ENCODE measurements around the gene HIC2.
A peak's percentile ranks its signal among the peaks of the same experiment; 100 is the strongest.
"Not testable (repeated sequence)": the region's sequence is repeated elsewhere in the genome, so short reads cannot be mapped to it uniquely, and the experiment has no call there.

The HIC2 gene

DNA sequence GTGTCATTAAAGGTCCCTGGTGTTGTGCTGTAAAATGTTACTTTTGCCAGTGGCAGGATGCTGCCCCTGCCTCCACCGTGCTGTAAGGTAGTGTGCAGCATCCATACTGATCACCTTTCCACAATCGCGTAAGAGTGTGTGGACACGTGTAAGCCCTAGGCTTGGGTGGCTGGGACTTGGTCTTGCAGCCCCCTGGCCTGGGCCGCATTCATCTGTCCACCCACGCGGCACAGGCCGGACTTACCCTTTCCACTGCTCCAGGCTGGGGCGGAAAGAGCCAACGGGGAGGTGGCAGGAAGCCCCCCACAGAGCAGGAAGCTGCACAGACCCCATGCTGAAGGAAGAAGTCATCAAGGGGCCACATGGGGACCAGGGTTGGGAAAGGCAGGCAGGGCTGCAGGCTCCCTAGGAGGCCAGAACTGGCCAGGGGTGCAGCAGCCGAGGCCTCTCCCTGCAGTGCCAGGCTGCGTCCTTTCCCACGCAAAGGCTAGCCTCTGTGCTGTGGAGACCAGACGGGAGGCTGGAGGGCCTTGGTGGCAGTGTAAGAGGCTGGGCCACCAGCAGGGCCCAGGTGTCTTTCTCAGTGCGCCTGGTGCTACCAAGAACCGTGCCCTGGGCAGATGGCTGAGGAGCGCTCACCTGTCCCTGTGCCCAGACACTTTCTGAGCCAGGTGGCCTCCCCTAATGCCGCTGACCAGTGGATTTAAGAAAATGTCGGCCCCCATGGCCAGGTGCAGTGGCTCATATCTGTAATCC is 38.3 kb downstream of the HIC2 start:
- DNase-seq (ENCODE audit: low read depth) = no peak
- no peak overlapping the region for H3K4me3 ChIP-seq (ENCODE audit: control insufficient read depth, low read depth, low read length)
- TF ChIP-seq, protein P1, sequence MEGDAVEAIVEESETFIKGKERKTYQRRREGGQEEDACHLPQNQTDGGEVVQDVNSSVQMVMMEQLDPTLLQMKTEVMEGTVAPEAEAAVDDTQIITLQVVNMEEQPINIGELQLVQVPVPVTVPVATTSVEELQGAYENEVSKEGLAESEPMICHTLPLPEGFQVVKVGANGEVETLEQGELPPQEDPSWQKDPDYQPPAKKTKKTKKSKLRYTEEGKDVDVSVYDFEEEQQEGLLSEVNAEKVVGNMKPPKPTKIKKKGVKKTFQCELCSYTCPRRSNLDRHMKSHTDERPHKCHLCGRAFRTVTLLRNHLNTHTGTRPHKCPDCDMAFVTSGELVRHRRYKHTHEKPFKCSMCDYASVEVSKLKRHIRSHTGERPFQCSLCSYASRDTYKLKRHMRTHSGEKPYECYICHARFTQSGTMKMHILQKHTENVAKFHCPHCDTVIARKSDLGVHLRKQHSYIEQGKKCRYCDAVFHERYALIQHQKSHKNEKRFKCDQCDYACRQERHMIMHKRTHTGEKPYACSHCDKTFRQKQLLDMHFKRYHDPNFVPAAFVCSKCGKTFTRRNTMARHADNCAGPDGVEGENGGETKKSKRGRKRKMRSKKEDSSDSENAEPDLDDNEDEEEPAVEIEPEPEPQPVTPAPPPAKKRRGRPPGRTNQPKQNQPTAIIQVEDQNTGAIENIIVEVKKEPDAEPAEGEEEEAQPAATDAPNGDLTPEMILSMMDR (IDR thresholded peaks at IDR 0.05; ENCODE audit: control insufficient read depth, insufficient read depth, low read depth, low read length, missing control alignments) = no peak

DNA sequence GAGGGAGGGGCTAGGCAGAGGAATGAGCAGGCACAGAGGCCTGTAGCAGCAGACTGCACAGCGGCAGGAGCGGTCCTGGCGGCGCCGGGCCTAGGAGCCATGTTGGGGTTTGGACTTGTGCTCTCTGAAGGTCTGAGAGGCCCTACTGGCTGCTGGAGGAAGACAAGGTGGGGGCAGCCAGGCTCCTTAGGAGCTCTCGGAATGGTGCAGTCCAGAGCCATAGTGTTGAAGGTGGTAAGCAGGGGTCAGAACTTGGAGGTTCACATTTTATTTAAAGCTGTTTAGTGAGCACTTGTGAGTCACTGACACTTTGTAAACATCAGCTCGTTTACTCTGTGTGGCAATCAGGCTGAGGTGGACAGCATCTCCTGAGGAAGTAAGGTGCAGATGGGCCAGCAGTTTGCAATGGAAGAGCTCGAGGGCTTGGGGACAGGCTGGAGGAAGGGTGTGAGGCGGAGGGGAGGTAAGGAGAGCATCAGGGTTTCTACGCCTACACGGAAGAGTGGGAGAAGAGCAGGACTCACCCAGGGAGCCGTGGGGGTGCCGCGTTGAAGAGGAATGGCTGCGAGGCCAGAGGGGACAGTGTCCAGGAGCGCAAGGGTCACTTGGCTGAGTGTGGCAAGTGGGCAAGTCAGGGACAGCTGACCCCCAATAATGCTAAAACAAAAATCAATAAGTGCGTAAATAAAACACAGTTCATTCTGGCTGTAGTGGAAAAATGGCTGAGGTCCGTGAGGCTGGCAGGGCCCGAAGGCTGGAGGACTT is 40.0 kb downstream of the HIC2 start:
- DNase-seq (ENCODE audit: low read depth) = no peak
- H3K4me3 ChIP-seq (ENCODE audit: control insufficient read depth, low read depth, low read length) = no peak overlapping the region
- TF ChIP-seq, protein P1 (IDR thresholded peaks at IDR 0.05; ENCODE audit: control insufficient read depth, insufficient read depth, low read depth, low read length, missing control alignments) = no peak

DNA sequence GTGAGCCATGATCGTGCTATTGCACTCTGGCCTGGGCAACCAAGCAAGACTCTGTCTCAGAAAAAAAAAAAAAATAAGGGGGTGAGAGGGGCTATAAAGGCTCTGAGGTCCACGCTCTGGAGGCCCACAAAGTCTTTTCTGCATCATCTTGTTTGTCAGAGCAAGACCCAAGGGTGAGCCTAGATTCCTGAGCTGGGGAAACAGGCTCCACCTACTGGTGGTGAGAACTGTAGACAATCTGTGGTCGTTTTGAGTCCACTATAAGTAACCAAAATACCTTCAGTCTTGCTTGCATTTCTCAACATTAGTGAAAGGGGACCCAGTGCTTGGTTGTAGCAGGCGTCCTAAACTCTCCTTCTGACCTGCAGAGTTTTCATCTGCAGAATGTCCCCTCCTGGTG is 45.5 kb downstream of the HIC2 start:
- not testable (repeated sequence) for H3K4me3 ChIP-seq (ENCODE audit: control insufficient read depth, low read depth, low read length); DNase-seq (ENCODE audit: low read depth)

DNA sequence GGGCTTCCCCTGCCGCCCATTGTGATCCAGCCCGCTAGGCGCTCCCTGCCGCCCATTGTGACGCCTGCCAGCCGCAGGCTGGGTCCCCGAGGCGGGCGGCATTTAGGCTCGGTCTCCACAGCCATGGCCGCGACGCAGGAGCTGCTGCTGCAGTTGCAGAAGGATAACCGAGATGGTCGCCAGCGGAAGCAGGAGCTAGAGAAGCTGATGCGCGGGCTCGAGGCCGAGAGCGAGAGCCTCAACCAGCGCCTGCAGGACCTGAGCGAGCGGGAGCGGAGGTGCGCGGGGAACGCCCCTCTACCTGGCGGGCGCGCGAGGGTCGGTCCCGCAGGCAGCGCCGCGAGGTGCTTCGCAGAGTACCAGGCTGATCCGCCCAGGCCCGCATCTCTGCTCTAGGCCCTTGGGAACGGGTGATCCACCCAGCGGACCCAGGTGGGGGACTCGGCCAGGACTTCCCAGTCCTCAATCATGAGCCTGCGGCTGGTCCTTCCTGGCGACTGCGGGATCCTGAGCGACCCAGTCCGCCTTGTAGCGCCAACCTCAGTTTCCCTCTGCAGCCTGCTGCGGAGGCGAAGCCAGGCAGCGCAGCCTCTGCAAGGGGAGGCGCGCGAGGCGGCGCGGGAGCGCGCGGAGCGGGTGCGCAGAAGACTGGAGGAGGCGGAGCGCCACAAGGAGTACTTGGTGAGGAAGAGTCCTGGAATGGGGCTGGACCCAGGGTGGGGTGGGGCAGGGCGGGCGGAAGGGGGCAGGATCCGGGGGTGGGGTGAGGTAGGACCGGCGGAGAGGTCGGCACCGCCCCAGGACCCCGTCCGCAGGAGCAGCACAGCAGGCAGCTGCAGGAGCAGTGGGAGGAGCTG is 50.4 kb downstream of the HIC2 start, which contains the start of gene TMEM191C:
Gene TMEM191C, plus strand, starts transcription at position 51 of the 857 bp plus-strand sequence. Its CDS starts 73 bp downstream, at position 124.
- H3K4me3 ChIP-seq (ENCODE audit: control insufficient read depth, low read depth, low read length) = peak within 1 kb of the TSS; percentile 38

DNA sequence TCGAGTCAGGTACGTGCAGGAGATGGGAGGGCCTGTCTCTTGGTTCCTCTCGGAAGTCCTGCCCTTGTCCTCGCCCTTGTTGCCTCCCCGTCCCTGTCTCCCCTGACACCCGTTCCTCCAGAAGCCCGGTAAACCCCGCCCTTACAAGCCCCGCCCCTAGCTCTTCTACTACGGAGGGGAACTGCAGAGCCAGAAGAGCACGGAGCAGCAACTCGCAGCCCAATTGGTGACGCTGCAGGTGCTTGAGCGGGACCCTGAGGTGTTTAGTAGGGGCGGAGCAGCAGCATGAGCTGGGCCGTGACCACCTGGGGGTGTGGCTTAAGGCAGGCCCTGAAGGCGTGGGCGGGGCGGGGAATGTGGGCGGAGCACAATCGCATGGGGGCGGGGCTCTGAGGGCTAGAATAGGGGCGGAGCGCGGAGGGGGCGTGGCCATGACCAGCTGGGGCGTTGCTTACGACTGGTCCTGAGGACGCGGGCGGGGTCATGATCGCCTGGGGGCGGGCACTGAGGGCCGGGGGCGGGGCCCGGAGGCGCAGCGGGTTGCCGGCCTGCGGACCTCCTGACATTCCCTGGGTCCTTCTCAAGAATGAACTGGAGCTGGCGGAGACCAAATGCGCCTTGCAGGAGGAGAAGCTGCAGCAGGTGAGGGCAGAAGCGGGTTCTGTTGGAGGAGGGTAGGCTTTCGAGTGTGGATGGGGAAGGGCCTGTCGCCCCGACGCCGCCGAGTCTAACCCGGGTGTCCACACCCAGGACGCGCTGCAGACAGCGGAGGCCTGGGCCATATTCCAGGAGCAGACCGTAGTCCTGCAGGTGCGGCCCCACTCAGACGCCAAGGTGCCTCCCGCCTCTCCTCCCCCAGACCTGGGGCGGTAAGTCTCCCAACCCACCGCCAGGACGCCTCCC is 51.3 kb downstream of the HIC2 start:
- peak overlapping the region; percentile 38 for H3K4me3 ChIP-seq (ENCODE audit: control insufficient read depth, low read depth, low read length)
- DNase-seq (ENCODE audit: low read depth) = not testable (repeated sequence)

More for the DNA sequence above, 50.4 kb downstream of the HIC2 start, which contains the start of gene TMEM191C:
- DNase-seq (ENCODE audit: low read depth) = not testable (repeated sequence)

DNA sequence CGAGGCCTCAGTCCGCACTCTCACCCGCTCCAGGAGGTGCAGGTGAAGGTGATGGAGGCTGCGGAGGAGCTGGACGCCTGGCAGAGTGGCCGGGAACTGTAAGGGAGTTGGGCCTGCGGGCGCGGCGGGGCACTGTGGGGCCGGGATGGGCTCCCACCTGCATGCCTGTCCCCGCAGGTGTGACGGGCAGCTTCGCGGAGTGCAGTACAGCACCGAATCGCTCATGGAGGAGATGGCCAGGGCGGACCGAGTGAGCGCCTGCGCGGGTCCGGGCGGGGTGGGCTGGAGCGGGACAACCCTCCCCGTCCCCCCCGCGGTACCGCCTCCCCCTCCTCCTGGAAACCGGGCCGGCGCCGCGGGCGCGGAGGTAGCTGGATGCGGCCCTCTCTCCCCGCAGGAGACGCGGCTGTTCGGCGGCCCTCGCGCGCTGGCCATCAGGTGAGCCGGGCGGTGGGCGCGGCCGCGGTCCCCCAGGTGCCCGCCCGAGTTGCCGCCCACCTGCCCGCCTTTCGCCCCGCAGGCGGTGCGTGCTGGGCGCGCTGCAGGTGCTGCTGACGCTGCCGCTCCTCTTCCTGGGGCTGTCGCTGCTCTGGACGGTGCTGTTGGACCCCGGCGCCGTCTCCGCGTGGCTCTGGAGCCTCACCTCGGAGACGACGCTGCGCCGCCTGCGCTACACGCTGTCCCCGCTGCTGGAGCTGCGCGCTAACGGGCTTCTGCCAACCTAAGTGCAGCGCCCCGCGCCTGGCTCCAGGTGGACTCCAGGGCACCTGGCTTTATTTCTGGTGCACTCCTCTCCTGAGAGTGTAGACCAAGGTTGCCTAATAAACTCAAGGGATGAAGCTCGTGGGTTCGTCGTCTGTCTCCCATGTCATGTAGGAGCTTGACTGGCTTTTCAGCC is 52.2 kb downstream of the HIC2 start:
- H3K4me3 ChIP-seq (ENCODE audit: control insufficient read depth, low read depth, low read length); DNase-seq (ENCODE audit: low read depth): not testable (repeated sequence)

DNA sequence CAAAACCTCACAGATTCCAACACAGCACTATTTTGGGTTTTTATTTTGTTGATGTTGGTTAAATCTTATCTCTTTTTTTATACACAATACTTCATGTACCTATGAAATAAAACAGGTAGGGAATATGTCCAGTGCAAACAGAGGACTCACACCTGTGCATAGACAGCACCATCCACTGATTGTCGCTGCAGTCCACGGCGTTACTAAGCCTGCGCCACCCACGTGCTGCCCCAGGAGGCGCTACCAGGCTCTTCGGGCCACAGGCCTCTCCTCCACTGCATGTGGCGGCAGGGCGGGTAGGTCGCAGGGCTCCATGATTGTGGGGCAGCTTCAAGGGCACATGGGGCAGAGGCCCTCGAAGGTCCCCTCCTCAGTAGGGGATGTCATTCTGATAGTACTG is 55.8 kb downstream of the HIC2 start:
- DNase-seq (ENCODE audit: low read depth); H3K4me3 ChIP-seq (ENCODE audit: control insufficient read depth, low read depth, low read length): not testable (repeated sequence)

DNA sequence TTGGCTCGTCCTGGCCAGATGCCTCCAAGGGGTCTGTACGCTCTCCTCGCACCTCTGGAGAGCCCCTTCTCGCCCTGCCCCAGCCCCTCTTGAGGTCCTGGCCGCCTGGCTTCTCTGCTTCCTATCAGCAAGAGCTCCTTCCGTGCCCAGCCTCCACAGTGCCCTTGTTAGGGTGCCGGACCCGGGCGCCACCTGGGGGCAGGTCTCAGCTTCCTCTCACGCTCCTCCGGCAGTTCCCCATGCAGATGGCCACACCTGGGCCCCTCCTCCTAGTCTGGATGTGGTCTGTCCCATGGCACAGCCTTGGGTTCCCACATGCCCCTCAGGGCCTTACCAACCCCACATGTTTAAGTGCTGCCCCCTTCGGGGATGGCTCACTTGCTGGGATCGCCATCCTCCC is 56.5 kb downstream of the HIC2 start:
- not testable (repeated sequence) for H3K4me3 ChIP-seq (ENCODE audit: control insufficient read depth, low read depth, low read length); DNase-seq (ENCODE audit: low read depth)

DNA sequence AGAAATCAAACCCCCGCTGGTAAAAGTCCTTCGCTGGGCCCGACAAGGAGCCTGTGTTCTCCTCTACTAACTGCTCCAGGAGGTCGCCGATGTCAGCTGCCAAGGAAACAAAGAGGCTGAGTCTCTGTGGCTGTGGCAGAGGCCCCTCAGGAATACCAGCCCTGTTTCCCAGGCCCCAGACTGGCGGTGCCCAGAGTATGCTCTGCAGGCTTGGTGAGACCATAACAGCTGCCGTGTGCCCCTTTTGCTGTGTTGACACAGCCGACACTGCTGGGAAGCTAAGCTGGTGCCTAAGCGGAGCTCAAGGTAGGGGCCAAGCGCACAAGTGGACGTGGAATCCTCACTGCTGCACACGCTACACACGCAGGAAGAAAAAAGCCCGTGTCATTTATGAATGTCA is 66.9 kb downstream of the HIC2 start:
- H3K4me3 ChIP-seq (ENCODE audit: control insufficient read depth, low read depth, low read length); DNase-seq (ENCODE audit: low read depth): not testable (repeated sequence)

DNA sequence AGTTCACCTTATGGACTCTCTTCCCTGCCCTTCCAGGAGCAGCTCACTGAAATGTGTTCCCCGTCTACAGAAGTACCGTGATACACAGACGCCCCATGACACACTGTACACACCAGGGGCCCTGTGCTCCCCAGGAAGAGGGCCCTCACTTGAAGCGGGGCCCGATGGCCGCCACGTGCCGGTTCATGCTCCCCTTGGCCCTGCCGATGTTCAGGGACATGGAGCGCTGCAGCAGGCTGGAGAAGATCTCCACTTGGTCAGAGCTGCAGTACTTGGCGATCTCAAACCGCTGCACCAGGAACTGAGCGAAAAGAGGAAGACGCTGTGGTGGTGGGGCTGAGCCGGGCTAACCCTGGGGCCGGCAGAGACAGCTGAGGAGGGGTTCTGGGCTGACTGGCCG is 70.6 kb downstream of the HIC2 start:
- H3K4me3 ChIP-seq (ENCODE audit: control insufficient read depth, low read depth, low read length); DNase-seq (ENCODE audit: low read depth): not testable (repeated sequence)

DNA sequence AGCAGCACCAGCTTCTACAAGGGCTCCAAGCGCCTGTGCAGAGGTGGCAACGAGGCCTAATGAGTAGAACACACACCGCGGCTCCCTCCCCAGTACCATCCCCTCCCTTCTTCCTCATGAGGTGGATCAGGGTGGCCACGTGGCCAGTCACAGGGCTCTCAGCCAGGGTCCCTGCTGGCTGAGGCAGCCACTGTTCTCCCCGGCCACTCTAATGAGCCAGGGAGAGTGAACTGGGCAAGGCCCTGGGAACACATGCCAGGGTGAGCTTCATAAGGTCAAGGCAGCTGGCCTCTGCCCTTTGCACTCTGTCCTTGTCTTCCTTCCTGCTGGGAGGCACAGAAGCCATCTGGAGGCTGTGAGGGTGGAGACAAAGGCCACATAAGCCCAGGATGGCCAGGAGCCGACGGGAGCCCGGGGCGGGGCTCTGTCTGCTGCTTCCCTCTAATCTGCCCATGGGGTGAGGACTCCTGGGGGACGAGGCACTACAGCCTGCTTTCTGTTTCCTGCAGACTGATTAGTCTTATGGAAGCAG is 72.0 kb downstream of the HIC2 start:
- DNase-seq (ENCODE audit: low read depth); H3K4me3 ChIP-seq (ENCODE audit: control insufficient read depth, low read depth, low read length): not testable (repeated sequence)

DNA sequence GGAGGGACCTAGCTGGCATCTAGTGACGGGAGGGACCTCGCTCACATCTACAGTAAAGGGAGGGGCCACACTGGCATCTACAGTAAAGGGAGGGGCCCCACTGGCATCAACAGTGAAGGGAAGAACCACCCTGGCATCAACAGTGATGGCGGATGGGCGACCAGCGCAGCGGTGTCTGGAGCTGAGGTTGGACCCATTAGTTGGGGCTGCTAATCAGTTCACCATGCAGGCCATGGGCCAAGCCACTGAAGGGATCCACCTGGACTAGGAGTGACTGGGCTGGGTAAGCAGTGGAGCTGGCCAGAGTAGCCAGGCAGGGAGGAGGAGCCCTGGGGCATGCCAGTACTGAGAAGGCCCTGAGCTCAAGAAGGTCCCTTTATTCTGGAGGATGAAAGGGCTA is 73.4 kb downstream of the HIC2 start:
- H3K4me3 ChIP-seq (ENCODE audit: control insufficient read depth, low read depth, low read length); DNase-seq (ENCODE audit: low read depth): not testable (repeated sequence)

DNA sequence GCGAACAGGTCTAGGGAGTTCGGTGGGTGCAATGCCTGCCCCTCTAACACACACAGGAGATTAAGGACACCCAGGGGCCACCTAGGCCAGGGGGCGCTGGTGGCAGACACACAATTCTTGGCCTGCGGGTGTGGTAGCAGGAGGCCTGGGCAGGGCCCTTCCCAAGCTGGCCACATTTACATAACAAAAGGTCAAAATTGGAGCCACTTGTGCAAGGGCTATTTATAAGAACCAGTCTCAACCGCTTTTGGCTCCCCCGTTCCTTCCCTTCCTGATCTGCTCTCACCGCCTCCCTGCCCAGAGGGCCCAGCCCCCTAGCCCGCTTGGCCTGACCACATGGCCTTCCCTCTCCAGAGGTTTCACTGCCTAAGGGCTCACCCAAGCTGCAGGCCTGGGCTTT is 75.1 kb downstream of the HIC2 start:
- not testable (repeated sequence) for DNase-seq (ENCODE audit: low read depth)

More for the DNA sequence above, 75.1 kb downstream of the HIC2 start:
- not testable (repeated sequence) for H3K4me3 ChIP-seq (ENCODE audit: control insufficient read depth, low read depth, low read length)

Data from AG09309 (cell line).